GM12864 (cell line): Measurements from ENCODE around the gene SACM1L.
"Not testable (repeated sequence)": the region's sequence is repeated elsewhere in the genome, so short reads cannot be mapped to it uniquely, and the experiment has no call there.

Experiments used
- DNase-seq: peaks from one replicate; pipeline ENCODE4 v3.0.0-alpha.2; 2011; ENCODE audit warnings: low read depth
- H3K4me3 ChIP-seq: 2 replicates; pipeline ENCODE4 v1.5.1; 2011; ENCODE audit warnings: mild to moderate bottlenecking, low read depth, low read length, control low read depth
- TF ChIP-seq, protein P1 (sequence below): IDR thresholded peaks from 2 replicates; pipeline ENCODE4 v1.5.1; 2011; ENCODE audit warnings: low read depth, mild to moderate bottlenecking, moderate library complexity, low read length, control low read depth, inconsistent platforms; ENCODE audit errors: missing control alignments

SACM1L gene

GRCh38 chr3:45691842-45692241 lies 2.6 kb downstream of the SACM1L start:
- no peak overlapping the region for H3K4me3 ChIP-seq
- no peak for DNase-seq
- TF ChIP-seq, protein P1, sequence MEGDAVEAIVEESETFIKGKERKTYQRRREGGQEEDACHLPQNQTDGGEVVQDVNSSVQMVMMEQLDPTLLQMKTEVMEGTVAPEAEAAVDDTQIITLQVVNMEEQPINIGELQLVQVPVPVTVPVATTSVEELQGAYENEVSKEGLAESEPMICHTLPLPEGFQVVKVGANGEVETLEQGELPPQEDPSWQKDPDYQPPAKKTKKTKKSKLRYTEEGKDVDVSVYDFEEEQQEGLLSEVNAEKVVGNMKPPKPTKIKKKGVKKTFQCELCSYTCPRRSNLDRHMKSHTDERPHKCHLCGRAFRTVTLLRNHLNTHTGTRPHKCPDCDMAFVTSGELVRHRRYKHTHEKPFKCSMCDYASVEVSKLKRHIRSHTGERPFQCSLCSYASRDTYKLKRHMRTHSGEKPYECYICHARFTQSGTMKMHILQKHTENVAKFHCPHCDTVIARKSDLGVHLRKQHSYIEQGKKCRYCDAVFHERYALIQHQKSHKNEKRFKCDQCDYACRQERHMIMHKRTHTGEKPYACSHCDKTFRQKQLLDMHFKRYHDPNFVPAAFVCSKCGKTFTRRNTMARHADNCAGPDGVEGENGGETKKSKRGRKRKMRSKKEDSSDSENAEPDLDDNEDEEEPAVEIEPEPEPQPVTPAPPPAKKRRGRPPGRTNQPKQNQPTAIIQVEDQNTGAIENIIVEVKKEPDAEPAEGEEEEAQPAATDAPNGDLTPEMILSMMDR: no peak

- DNase-seq: no peak
- TF ChIP-seq, protein P1: no peak
- no peak overlapping the region for H3K4me3 ChIP-seq
Measured at GRCh38 chr3:45692866-45693265, 3.7 kb downstream of the SACM1L start.

DNA sequence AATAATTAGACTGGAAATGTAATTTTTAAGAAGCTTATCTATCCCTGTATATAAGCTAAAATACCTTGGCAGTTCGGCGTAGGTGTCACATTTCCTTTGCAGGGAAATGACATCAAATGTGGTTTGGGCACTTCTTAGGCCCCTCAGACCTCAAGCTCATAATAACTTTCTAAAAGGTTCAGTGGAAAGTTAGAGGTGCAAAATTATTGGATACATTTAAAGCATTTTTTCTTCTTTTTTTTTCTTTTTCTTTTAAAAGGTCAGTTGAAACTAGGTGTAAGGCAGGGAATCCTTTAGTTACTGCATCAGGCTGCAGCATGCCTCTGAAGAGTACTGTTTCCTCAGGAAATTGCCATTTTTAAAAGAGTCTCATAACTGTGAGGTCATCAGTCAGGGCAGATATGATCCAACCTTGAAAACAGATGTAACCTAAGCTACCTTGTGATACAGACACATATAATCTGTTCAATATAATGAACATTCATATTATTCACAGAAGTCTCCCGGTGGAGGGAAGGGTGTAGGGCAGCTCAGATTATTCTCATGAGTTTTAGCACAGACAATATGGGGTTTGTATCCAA lies 4.8 kb downstream of the SACM1L start:
- TF ChIP-seq, protein P1: no peak

GRCh38 chr3:45695166-45695565 lies 6.0 kb downstream of the SACM1L start:
- DNase-seq, H3K4me3 ChIP-seq: not testable (repeated sequence)

More for the DNA sequence above, 4.8 kb downstream of the SACM1L start:
- no peak for DNase-seq
- H3K4me3 ChIP-seq: no peak overlapping the region

DNA sequence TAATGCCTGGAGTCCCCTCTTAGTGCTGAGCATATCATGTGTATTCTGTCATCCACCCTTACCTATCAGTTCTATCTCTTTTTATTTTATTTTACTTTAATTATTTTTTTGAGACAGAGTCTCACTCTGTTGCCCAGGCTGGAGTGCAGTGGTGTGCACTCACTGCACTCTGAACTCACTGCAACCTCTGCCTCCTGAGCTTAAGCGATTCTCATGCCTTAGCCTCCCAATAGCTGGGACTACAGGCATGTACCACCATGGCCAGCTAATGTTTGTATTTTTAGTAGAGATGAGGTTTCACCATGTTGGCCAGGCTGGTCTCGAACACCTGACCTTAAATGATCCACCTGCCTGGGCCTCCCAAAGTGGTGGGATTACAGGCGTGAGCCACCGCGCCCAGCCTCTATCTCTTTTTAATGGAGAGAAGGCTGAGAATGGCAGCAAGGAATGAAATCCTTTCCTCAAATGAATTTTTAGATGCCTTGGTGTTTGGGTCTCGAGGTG lies 11.4 kb downstream of the SACM1L start:
- DNase-seq: no peak
- H3K4me3 ChIP-seq: no peak overlapping the region
- TF ChIP-seq, protein P1: no peak

GRCh38 chr3:45701172-45701867 lies 12.1 kb downstream of the SACM1L start:
- H3K4me3 ChIP-seq: no peak overlapping the region
- TF ChIP-seq, protein P1: no peak
- no peak for DNase-seq

DNA sequence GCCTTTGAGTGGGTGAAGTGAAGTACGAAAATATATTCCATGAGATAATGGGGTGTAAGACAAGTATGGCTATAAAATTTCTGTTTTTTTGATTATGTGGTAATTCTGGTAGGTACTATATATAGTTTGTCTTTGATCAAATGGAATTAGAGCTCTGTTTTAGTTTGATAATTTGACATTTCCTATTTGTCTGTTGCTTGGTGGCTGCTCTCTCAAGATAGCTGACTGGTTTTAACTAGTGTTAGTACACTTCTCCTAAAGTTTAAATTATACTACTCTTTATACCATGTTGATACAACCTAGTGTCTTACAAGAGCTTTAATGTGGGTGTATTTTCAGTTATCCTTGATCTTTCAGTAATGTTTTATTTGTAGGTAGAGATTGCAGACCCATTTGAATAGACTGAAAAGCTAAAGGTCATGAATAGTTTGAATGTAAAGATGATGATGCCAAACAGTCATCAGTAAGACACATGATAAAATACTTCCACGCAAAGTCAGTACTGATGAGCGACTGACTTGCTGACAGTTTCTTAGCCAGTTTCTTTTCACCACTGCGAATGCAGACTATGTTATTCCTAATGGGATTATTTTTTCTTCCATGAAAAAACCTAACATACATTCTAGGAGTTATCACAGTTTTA lies 15.2 kb downstream of the SACM1L start:
- TF ChIP-seq, protein P1: no peak

More for the DNA sequence above, 15.2 kb downstream of the SACM1L start:
- no peak overlapping the region for H3K4me3 ChIP-seq
- no peak for DNase-seq
